ENCODE measurements around the gene THG1L.

GRCh38 chr5:157767689-157768088 is 36.5 kb downstream of the THG1L start:
- TF ChIP-seq POLR2A (IDR thresholded peaks at IDR 0.05): no peak
- TF ChIP-seq CTCF (IDR thresholded peaks at IDR 0.05): no peak
